Natural killer cell (primary cell): ENCODE data around the gene FGGY. TPM values are rescaled to one million over a fixed set of nuclear protein-coding genes. Genes with fewer than 3 reads are reported as not detected.
"Not testable (repeated sequence)": the region's sequence is repeated elsewhere in the genome, so short reads cannot be mapped to it uniquely, and the experiment has no call there.

ENCODE experiments used
- ATAC-seq, 3 donors: fragments of 150-1000 bp in 2 of 3; fragments of 200-7000 bp in 1 of 3; cut with Tn5 transposase; 1 replicate in 1 of 3; 2 replicates in 2 of 3; pipeline ENCODE4 v1.10.0; 2021; ENCODE audit warnings: mild to moderate bottlenecking in 2 of 3, moderate library complexity in 2 of 3
- DNase-seq, 2 donors: peaks; one replicate each; pipeline versions ENCODE4 v3.0.0 to v3.0.0-alpha.2; 2013 to 2021; ENCODE audit warnings: mixed read lengths in 1 of 2
- H3K27ac ChIP-seq: one replicate; pipeline ENCODE4 v1.5.1; 2013; ENCODE audit warnings: mild to moderate bottlenecking, low read length
- H3K27me3 ChIP-seq: one replicate; pipeline ENCODE4 v1.6.1; 2013; ENCODE audit warnings: low read length; ENCODE audit not compliant: control insufficient read depth, insufficient read depth
- H3K36me3 ChIP-seq: one replicate; pipeline ENCODE4 v1.6.1; 2013; ENCODE audit warnings: low read length; ENCODE audit not compliant: control insufficient read depth, insufficient read depth
- H3K4me1 ChIP-seq: one replicate; pipeline ENCODE4 v1.6.1; 2013; ENCODE audit warnings: low read length; ENCODE audit not compliant: control insufficient read depth, insufficient read depth
- H3K4me3 ChIP-seq: one replicate; pipeline ENCODE4 v1.5.1; 2013; ENCODE audit warnings: low read length
- H3K9me3 ChIP-seq: one replicate; pipeline ENCODE4 v1.6.1; 2013; ENCODE audit warnings: low read length; ENCODE audit not compliant: control insufficient read depth, insufficient read depth
- H3K27ac Mint-ChIP-seq, 2 donors: one replicate each; pipeline ENCODE4 v1.8.0; 2022; ENCODE audit warnings: mild to moderate bottlenecking in 2 of 2, mixed read lengths in 2 of 2, moderate library complexity in 1 of 2
- H3K27me3 Mint-ChIP-seq, 2 donors: one replicate each; pipeline ENCODE4 v1.8.0; 2022; ENCODE audit warnings: low read depth in 2 of 2, mixed read lengths in 2 of 2
- H3K36me3 Mint-ChIP-seq: one replicate; pipeline ENCODE4 v1.8.0; 2022; ENCODE audit warnings: mixed read lengths
- H3K4me1 Mint-ChIP-seq, 2 donors: one replicate each; pipeline ENCODE4 v1.8.0; 2022; ENCODE audit warnings: mixed read lengths in 2 of 2
- H3K4me3 Mint-ChIP-seq: one replicate; pipeline ENCODE4 v1.8.0; 2022; ENCODE audit warnings: mild to moderate bottlenecking, moderate library complexity, mixed read lengths
- H3K9me3 Mint-ChIP-seq, 2 donors: one replicate each; pipeline ENCODE4 v1.8.0; 2022; ENCODE audit warnings: mixed read lengths in 2 of 2
- WGBS: methylation state at CpG from one replicate; pipeline ENCODE4 v1.1.7; 2013; ENCODE audit warnings: missing lambda C conversion rate; ENCODE audit not compliant: insufficient coverage; 5-methylcytosine and 5-hydroxymethylcytosine counted together
- intact Hi-C: fragments of 100-400 bp; cut with micrococcal nuclease; formaldehyde crosslinking; loops from one replicate; pipeline ENCODE4 v1.14.2; 2022
- total RNA-seq, 4 donors: library from RNA; stranded (reverse); fragments of 120-200 nt in 1 of 4; gene quantifications; one replicate each; pipeline versions ENCODE4 v1.2.3 to v1.2.4, GENCODE V29; 2013 to 2022
- TF ChIP-seq, protein P1 (sequence below): fragments of 200-600 bp; IDR thresholded peaks from one replicate; pipeline ENCODE4 v1.8.0; 2022; ENCODE audit warnings: antibody characterized with exemption

FGGY gene
- total RNA-seq, 3 donors from 2014 or later (not counting 1 experiment from before 2014, with no cell fraction given), result 21.8 to 31.5 (median 21.8) TPM

DNA sequence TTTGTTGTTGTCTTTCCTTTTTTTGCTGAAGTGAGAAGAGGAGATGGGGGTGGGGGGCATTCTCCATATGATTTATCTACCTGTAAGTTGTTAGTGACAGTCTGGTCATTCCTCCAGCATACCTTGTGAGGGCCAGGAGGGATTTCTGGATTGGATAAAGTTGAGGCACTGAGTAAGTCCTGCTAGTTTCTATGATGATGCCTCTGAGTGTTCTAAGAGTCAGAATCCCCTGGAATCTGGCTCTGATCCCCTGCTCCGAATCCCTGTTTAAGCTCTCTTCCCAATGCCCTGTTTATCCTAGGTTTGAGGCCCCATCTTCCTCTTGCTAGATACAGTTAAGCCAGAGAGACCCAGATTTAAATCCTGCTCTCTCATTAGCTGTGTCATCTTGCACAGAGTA is 434.7 kb downstream of the FGGY start:
- intact Hi-C loops, result no loop called here

DNA sequence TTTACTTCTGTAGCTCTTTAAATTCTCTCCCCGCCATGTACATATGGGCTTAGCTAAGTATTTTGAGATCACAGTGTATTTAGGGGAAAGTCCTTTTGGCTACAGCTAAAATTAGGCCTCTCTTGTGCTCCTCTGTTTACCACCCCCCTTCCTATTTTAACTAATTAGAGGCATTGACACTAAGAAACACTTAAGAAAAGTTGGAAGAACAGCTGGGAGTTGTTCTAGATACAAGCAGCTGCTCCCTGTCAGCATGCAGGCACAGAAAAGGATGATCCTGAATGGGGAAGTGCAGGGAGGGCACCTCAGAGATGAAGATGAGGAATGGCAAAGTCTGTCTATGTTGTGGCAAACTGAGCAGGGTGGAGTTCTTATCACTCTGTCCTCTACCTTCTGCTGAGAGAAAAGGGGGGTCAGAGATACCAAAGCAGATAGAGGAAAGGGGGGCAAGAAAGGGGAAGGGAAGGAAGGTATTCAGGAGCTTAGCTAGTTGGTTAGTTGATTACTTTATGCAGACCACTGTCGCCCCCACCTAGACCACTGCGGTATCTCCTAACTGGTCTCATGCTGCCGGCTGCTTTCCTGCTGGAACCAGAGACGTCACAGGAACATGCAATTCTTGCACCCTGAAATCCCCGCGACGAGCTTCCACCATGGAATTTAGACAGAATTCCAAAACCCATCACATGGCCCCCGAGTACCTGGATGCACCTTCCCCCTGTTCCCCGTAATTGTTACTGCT is 435.5 kb downstream of the FGGY start:
- no peak overlapping the region for H3K27ac Mint-ChIP-seq
- peaks cover 5% of the 10 kb centered on the region in 2 donors for H3K9me3 Mint-ChIP-seq

More for the DNA sequence above, 434.7 kb downstream of the FGGY start:
- Histone ChIP-seq H3K9me3 (peaks cover 3% of the 10 kb centered on the region), H3K4me3 (no peak overlapping the region), H3K36me3 (no peaks in the 10 kb centered on the region), H3K4me1 (no peaks in the 10 kb centered on the region), H3K27ac (no peak overlapping the region), H3K27me3 (no peaks in the 10 kb centered on the region)
- no peaks in the 10 kb centered on the region for H3K4me1 Mint-ChIP-seq
- DNase-seq, result no peak
- no peak overlapping the region for H3K27ac Mint-ChIP-seq
- 89% methylated on average over 1 of the region's 1 CpG for WGBS
- no peaks in the 10 kb centered on the region for H3K27me3 Mint-ChIP-seq
- no peak overlapping the region for H3K4me3 Mint-ChIP-seq
- H3K36me3 Mint-ChIP-seq, result peaks cover 9% of the 10 kb centered on the region
- peaks cover 5% of the 10 kb centered on the region in 2 donors for H3K9me3 Mint-ChIP-seq
- no peak for ATAC-seq
- TF ChIP-seq, protein P1, sequence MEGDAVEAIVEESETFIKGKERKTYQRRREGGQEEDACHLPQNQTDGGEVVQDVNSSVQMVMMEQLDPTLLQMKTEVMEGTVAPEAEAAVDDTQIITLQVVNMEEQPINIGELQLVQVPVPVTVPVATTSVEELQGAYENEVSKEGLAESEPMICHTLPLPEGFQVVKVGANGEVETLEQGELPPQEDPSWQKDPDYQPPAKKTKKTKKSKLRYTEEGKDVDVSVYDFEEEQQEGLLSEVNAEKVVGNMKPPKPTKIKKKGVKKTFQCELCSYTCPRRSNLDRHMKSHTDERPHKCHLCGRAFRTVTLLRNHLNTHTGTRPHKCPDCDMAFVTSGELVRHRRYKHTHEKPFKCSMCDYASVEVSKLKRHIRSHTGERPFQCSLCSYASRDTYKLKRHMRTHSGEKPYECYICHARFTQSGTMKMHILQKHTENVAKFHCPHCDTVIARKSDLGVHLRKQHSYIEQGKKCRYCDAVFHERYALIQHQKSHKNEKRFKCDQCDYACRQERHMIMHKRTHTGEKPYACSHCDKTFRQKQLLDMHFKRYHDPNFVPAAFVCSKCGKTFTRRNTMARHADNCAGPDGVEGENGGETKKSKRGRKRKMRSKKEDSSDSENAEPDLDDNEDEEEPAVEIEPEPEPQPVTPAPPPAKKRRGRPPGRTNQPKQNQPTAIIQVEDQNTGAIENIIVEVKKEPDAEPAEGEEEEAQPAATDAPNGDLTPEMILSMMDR, result no peak

DNA sequence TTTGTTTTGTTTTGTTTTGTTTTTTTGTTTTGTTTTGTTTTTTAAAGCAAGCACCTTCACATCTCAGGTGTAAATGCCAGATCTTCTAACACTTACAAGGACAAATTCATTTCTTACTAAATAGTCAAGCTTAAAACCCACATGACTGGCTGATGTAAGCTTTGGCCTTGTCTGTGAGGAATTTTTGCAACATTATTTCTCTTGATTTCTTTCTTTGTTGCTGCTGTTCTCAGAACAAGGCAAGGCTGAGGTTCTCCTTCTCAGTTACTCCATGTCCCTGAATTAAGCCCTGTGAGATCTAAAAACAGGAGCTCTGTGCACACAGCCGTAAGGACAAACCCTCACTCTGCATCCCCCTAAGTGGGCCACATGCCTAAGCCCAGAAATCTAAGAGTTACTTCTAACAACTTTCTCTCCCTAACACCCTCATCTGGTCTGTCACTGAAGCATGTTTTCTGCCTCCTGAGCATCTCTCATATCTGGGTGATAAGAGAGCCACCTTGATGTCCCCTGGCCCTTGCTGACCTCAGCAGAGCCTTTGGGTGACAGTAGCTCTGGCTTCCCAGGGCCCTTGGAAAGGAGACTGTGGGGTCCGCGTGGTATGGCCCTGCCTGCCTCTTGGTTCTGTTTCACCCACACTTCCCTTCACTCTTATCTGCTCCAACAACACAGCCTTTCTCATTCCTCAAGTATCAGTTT is 436.7 kb downstream of the FGGY start:
- Mint-ChIP-seq H3K36me3 (peaks cover 10% of the 10 kb centered on the region), H3K4me1 (no peaks in the 10 kb centered on the region), H3K27me3 (no peaks in the 10 kb centered on the region), H3K4me3 (no peak overlapping the region), H3K9me3 (peaks cover 5% of the 10 kb centered on the region in 2 donors), H3K27ac (no peak overlapping the region)
- Histone ChIP-seq H3K27ac (no peak overlapping the region), H3K9me3 (peaks cover 5% of the 10 kb centered on the region), H3K27me3 (no peaks in the 10 kb centered on the region), H3K4me1 (no peaks in the 10 kb centered on the region), H3K4me3 (no peak overlapping the region), H3K36me3 (no peaks in the 10 kb centered on the region)
- DNase-seq, result no peak
- TF ChIP-seq, protein P1, result no peak
- WGBS, result 89% methylated on average over 3 of the region's 3 CpGs
- intact Hi-C loops, result no loop called here
- no peak for ATAC-seq

More for the DNA sequence above, 435.5 kb downstream of the FGGY start:
- intact Hi-C loops, result no loop called here
- TF ChIP-seq, protein P1, result no peak
- no peak for DNase-seq
- no peak overlapping the region for H3K4me3 Mint-ChIP-seq
- WGBS, result 95% methylated on average over 9 of the region's 10 CpGs
- H3K4me3 ChIP-seq, result no peak overlapping the region
- peaks cover 5% of the 10 kb centered on the region for H3K9me3 ChIP-seq
- peaks cover 10% of the 10 kb centered on the region for H3K36me3 Mint-ChIP-seq
- no peaks in the 10 kb centered on the region for H3K4me1 Mint-ChIP-seq
- ATAC-seq, result no peak
- no peaks in the 10 kb centered on the region for H3K36me3 ChIP-seq
- no peaks in the 10 kb centered on the region for H3K27me3 ChIP-seq
- H3K27ac ChIP-seq, result no peak overlapping the region
- no peaks in the 10 kb centered on the region for H3K4me1 ChIP-seq
- H3K27me3 Mint-ChIP-seq, result no peaks in the 10 kb centered on the region

DNA sequence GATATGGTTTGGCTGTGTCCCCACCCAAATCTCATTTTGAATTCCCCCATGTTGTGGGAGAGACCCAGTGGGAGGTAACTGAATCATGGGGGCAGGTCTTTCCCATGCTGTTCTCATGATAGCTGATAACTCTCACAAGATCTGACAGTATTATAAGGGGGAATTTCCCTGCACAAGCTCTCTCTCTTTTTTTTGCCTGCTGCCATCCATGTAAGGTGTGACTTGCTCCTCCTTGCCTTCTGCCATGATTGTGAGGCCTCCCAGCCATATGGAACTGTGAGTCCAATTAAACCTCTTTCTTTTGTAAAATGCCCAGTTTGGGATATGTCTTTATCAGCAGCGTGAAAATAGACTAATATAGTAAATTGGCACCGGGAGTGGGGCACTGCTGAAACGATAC is 439.0 kb downstream of the FGGY start:
- H3K9me3 Mint-ChIP-seq, H3K4me3 Mint-ChIP-seq, H3K27me3 Mint-ChIP-seq, H3K27me3 ChIP-seq, H3K4me1 ChIP-seq, DNase-seq, H3K4me3 ChIP-seq, H3K27ac ChIP-seq, intact Hi-C loops, H3K27ac Mint-ChIP-seq, H3K4me1 Mint-ChIP-seq, H3K9me3 ChIP-seq, ATAC-seq, H3K36me3 Mint-ChIP-seq, H3K36me3 ChIP-seq: not testable (repeated sequence)
- WGBS, result 83% methylated on average over 3 of the region's 3 CpGs
